GM12872 (cell line): ENCODE measurements around the gene ASB13.

Source experiments
- CTCF ChIP-seq: IDR thresholded peaks from 3 replicates; pipeline ENCODE4 v1.5.1; 2011; ENCODE audit warnings: low read depth, mild to moderate bottlenecking, low read length, moderate library complexity; ENCODE audit not compliant: insufficient read depth

The ASB13 gene

DNA sequence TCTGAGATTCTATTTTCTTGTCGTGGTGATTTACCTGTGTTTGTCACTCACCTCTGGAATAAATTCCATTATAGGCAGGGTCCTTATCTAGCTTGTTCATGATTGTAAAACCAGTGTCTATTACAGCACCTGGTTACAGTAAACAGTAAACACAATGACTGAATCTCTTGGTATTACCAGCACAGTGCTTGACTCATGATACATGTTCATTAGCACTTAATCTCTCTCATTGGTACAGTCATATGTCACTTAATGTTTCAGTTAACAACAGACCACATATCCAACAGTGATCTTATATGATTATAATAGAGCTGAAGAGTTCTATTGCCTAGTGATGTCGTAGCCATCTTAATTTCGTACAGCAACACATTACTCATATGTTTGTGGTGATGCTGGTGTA lies 16.7 kb upstream of the ASB13 start:
- no peak for TF ChIP-seq CTCF

- TF ChIP-seq CTCF, result no peak
Observed at GRCh38 chr10:5681930-5682329, 15.5 kb upstream of the ASB13 start.

DNA sequence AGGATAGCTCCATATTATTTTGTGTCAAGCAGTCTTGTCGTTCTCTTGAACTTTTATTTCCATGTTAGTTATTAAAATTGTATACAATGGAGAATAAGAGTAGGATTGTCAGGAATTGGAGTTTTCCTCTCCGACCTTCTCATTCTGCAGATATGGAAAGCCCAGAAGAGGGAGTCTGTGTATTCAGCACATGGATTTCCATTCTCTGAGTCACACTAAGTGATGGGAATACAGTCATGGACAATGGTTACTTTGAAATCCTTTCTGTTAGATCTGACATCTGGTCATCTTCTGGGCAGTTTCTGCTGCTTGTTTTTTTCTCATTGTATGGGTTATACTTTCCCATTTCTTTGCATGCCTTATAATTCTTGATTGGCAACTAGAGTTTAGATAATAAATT lies 13.2 kb upstream of the ASB13 start:
- TF ChIP-seq CTCF, result no peak

DNA sequence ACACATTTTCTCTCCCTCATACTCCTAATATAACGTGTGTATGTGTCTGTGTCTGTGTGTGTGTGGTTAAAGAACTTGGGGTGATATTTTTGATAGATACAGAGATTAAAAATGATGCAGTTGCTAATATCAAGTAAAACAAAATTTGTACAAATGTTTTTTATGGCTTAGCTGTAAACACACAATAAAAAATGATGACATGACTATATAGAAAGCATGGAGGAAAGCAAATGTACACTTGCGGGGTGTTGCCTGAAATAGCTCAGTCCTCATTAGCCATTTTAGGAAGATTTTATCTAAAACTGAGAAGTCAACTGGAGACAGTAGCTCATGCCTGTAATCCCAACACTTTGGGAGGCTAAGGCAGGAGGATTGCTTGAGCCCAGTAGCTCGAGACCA lies 12.6 kb upstream of the ASB13 start:
- TF ChIP-seq CTCF, result no peak

DNA sequence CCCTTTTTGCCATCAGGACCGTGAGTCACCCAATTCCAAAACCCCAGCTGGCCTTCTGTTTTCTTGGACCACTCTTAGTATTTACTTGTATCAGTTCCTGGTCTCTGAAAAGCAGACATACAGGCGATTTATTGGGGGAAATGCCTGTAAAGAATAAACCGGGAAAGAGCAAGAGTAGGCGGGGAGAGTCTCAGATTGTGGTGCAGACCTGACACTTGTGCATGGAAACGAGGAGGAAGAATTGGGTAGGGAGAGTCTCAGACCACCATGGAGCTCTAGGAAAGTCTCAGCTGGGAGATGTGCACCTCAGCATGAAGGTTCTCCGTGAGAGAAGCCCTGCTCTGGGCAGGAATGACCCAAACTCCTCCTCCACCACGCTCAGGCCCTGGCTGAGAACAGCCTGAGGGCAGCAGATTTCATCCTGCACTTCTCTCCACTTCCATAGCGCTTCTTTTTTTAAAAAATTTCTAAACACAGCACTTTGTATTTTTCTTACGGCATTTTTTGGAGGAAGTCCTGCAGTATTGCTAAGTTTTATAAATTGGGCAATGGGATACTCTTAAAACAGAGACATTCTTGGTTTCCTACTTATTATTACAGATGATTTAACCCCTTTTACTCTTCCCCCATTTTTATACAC lies 12.1 kb upstream of the ASB13 start:
- TF ChIP-seq CTCF, result no peak

DNA sequence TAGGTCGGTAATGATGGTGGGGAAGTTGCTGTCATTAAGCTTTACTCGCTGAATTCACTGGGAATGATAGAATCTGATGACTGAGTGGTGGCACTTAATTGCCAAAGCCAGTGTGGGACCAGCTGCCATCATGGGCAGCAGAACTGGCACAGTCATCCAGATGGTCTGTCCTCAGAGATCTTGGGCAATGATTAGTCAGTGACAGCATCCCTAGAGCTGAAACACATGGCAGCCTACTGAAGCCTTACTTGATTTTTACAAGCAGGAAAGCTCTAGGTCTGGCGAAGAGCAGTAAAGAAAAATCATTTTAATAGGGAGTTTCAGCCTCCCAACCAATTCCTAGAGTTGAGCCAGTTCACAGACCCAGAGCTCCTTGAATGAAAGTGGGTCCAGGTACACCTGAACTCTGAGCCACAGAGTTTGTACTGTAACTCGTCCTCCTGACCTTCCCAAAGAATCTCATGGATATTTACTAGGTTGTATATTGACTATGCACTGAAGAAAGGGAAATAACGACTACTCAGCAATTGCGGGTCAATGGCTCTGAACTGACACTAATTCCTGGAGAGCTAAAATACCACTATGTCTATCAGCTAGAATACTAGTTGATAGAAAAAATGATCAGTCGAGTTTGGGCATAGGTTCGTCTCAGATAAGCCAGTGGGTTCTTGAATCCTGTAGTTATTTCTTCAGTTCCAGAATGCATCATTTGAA lies 4.4 kb upstream of the ASB13 start:
- TF ChIP-seq CTCF, result no peak

- no peak for TF ChIP-seq CTCF
Observed at GRCh38 chr10:5669604-5670003, 3.2 kb upstream of the ASB13 start.
